CD14-positive monocyte (primary cell): Measurements from ENCODE around the gene GTF2H1. TPM values are rescaled to one million over a fixed set of nuclear protein-coding genes. Genes with fewer than 3 reads are reported as not detected.

ENCODE experiments used
- DNase-seq, 3 donors: peaks; one replicate each; pipeline ENCODE4 v3.0.0-alpha.2; 2011 to 2022
- H2AFZ ChIP-seq: 2 replicates; pipeline ENCODE4 v1.6.0; 2012; ENCODE audit warnings: mild to moderate bottlenecking, low read depth, low read length, inconsistent platforms; ENCODE audit not compliant: insufficient read depth, poor library complexity, severe bottlenecking
- H3K27ac ChIP-seq, 2 donors: 1 replicate in 1 of 2; 2 replicates in 1 of 2; pipeline ENCODE4 v1.5.1; 2012 to 2013; ENCODE audit warnings: low read length in 2 of 2, control low read depth in 1 of 2, inconsistent platforms in 1 of 2, low read depth in 1 of 2, mild to moderate bottlenecking in 1 of 2
- H3K27me3 ChIP-seq, 2 donors: one replicate each; pipeline versions ENCODE4 v1.6.0 to v1.6.1; 2011 to 2013; ENCODE audit warnings: low read length in 2 of 2; ENCODE audit not compliant: control insufficient read depth in 2 of 2, insufficient read depth in 2 of 2
- H3K36me3 ChIP-seq, 2 donors: replicated peaks in 1 of 2; 1 replicate in 1 of 2; 2 replicates in 1 of 2; pipeline versions ENCODE4 v1.5.1 to v1.6.1; 2012 to 2013; ENCODE audit warnings: low read length in 2 of 2, control low read depth in 1 of 2, inconsistent platforms in 1 of 2, mild to moderate bottlenecking in 1 of 2; ENCODE audit not compliant: insufficient read depth in 2 of 2, control insufficient read depth in 1 of 2
- H3K4me1 ChIP-seq, 2 donors: 1 replicate in 1 of 2; 2 replicates in 1 of 2; pipeline versions ENCODE4 v1.5.1 to v1.6.1; 2012 to 2013; ENCODE audit warnings: low read length in 2 of 2, control low read depth in 1 of 2, inconsistent platforms in 1 of 2, mild to moderate bottlenecking in 1 of 2, moderate library complexity in 1 of 2; ENCODE audit not compliant: insufficient read depth in 2 of 2, control insufficient read depth in 1 of 2
- H3K4me2 ChIP-seq: replicated peaks from 2 replicates; pipeline ENCODE3; 2012; ENCODE audit warnings: low read length, moderate library complexity, mild to moderate bottlenecking; ENCODE audit not compliant: poor library complexity, severe bottlenecking; ENCODE audit errors: extremely low read depth
- H3K4me3 ChIP-seq, 3 experiments: fragments of 200-600 bp in 1 of 3; sonication (generic) in 1 of 3; replicated peaks in 1 of 3; 1 replicate in 2 of 3; 2 replicates in 1 of 3; pipeline ENCODE4 v1.5.1; 2011 to 2013; ENCODE audit warnings: low read length in 3 of 3, mild to moderate bottlenecking in 3 of 3, control low read depth in 2 of 3, low read depth in 2 of 3, inconsistent platforms in 1 of 3, moderate library complexity in 1 of 3
- H3K79me2 ChIP-seq: 2 replicates; pipeline ENCODE4 v1.6.0; 2012; ENCODE audit warnings: mild to moderate bottlenecking, control low read depth, inconsistent platforms, low read length, moderate library complexity; ENCODE audit not compliant: insufficient read depth
- H3K9ac ChIP-seq: 2 replicates; pipeline ENCODE4 v1.6.0; 2017; ENCODE audit warnings: low read length, mild to moderate bottlenecking; ENCODE audit not compliant: insufficient read depth, poor library complexity, severe bottlenecking
- H3K9me3 ChIP-seq, 2 donors: replicated peaks in 1 of 2; 1 replicate in 1 of 2; 2 replicates in 1 of 2; pipeline versions ENCODE4 v1.5.1 to v1.6.1; 2012 to 2013; ENCODE audit warnings: low read length in 2 of 2, control low read depth in 1 of 2; ENCODE audit not compliant: control insufficient read depth in 1 of 2, insufficient read depth in 1 of 2
- H4K20me1 ChIP-seq: 2 replicates; pipeline ENCODE4 v1.6.0; 2012; ENCODE audit warnings: mild to moderate bottlenecking, low read length, control low read depth, moderate library complexity; ENCODE audit not compliant: insufficient read depth
- H3K27ac Mint-ChIP-seq, 7 donors: one replicate each; pipeline ENCODE4 v1.8.0; 2020; ENCODE audit warnings: mild to moderate bottlenecking in 7 of 7, mixed read lengths in 7 of 7, moderate library complexity in 6 of 7, inconsistent platforms in 2 of 7
- H3K27me3 Mint-ChIP-seq, 3 donors: one replicate each; pipeline ENCODE4 v1.8.0; 2021 to 2022; ENCODE audit warnings: low read depth in 3 of 3, mild to moderate bottlenecking in 3 of 3, mixed read lengths in 3 of 3, moderate library complexity in 3 of 3, inconsistent platforms in 1 of 3
- H3K36me3 Mint-ChIP-seq, 2 donors: one replicate each; pipeline ENCODE4 v1.8.0; 2020; ENCODE audit warnings: mixed read lengths in 2 of 2, inconsistent platforms in 1 of 2, mild to moderate bottlenecking in 1 of 2
- H3K4me1 Mint-ChIP-seq: one replicate; pipeline ENCODE4 v1.8.0; 2020; ENCODE audit warnings: mild to moderate bottlenecking, mixed read lengths
- H3K4me3 Mint-ChIP-seq, 2 donors: one replicate each; pipeline ENCODE4 v1.8.0; 2020; ENCODE audit warnings: mild to moderate bottlenecking in 2 of 2, mixed read lengths in 2 of 2, moderate library complexity in 1 of 2
- H3K9me3 Mint-ChIP-seq, 7 donors: one replicate each; pipeline ENCODE4 v1.8.0; 2020 to 2022; ENCODE audit warnings: mixed read lengths in 7 of 7, mild to moderate bottlenecking in 6 of 7, moderate library complexity in 6 of 7, inconsistent platforms in 2 of 7
- CTCF ChIP-seq: fragments of 200-600 bp; IDR thresholded peaks from one replicate; pipeline ENCODE4 v1.8.0; 2022; ENCODE audit warnings: antibody characterized with exemption, mild to moderate bottlenecking
- WGBS: methylation state at CpG from one replicate; pipeline ENCODE4 v1.1.5; 2013; ENCODE audit warnings: missing lambda C conversion rate; ENCODE audit not compliant: insufficient coverage; 5-methylcytosine and 5-hydroxymethylcytosine counted together
- intact Hi-C, 2 donors: fragments of 100-400 bp; cut with micrococcal nuclease; formaldehyde crosslinking; loops; one replicate each; pipeline versions ENCODE4 v1.15.0 to v1.15.1; 2023
- polyA plus RNA-seq, 3 donors: library from polyadenylated mRNA; depleted of rRNA in 1 of 3; unstranded in 2 of 3; stranded (reverse) in 1 of 3; fragments of 300-500 nt in 2 of 3; fragments of >200 nt in 1 of 3; fragmentation: Illumina TruSeq in 2 of 3; gene quantifications; 1 replicate in 2 of 3; 2 replicates in 1 of 3; pipeline ENCODE4 v1.2.3, GENCODE V29; 2012 to 2021

GTF2H1 gene
- polyA plus RNA-seq, 3 donors: 23.0 to 26.6 (median 26.2) TPM

- H3K27me3 Mint-ChIP-seq: peaks cover 0 to 2% (median 0%) of the 10 kb centered on the region in 3 donors
Observed at GRCh38 chr11:18352581-18352980, 30.2 kb downstream of the GTF2H1 start.

GRCh38 chr11:18358646-18359045, 36.3 kb downstream of the GTF2H1 start:
- Mint-ChIP-seq H3K27me3 (no peaks in the 10 kb centered on the region), H3K36me3 (peaks cover 69 to 86% of the 10 kb centered on the region in 2 donors), H3K9me3 (no peaks in the 10 kb centered on the region), H3K27ac (no peak overlapping the region), H3K4me1 (no peaks in the 10 kb centered on the region), H3K4me3 (no peak overlapping the region)
- no peak for DNase-seq
- intact Hi-C loops: no loop called here
- H3K79me2 ChIP-seq: no peaks in the 10 kb centered on the region
- WGBS: no CpG with 5 or more reads among the region's 4 CpGs
- no peaks in the 10 kb centered on the region for H4K20me1 ChIP-seq
- H3K4me3 ChIP-seq: no peak overlapping the region
- no peaks in the 10 kb centered on the region for H3K4me1 ChIP-seq
- H3K9me3 ChIP-seq: no peaks in the 10 kb centered on the region
- TF ChIP-seq CTCF: no peak
- H3K27me3 ChIP-seq: no peaks in the 10 kb centered on the region
- no peak overlapping the region for H3K9ac ChIP-seq
- peaks cover 88 to 94% of the 10 kb centered on the region in 2 donors for H3K36me3 ChIP-seq
- H3K4me2 ChIP-seq: no peak overlapping the region
- H3K27ac ChIP-seq: no peak overlapping the region
- H2AFZ ChIP-seq: no peak overlapping the region

More at GRCh38 chr11:18352581-18352980, 30.2 kb downstream of the GTF2H1 start:
- no peak for DNase-seq
- no peak overlapping the region for H3K4me3 Mint-ChIP-seq
- no peak for TF ChIP-seq CTCF
- intact Hi-C loops: no loop called here
- no peaks in the 10 kb centered on the region for H3K9me3 Mint-ChIP-seq
- H3K4me1 Mint-ChIP-seq: no peaks in the 10 kb centered on the region
- Histone ChIP-seq H3K4me2 (no peak overlapping the region), H3K36me3 (peaks cover 74 to 95% of the 10 kb centered on the region in 2 donors), H3K4me3 (no peak overlapping the region), H2AFZ (no peak overlapping the region), H3K79me2 (no peaks in the 10 kb centered on the region), H3K4me1 (no peaks in the 10 kb centered on the region), H3K27ac (no peak overlapping the region), H3K9ac (no peak overlapping the region), H3K27me3 (no peaks in the 10 kb centered on the region), H4K20me1 (no peaks in the 10 kb centered on the region), H3K9me3 (no peaks in the 10 kb centered on the region)
- peaks cover 64 to 84% of the 10 kb centered on the region in 2 donors for H3K36me3 Mint-ChIP-seq
- 94% methylated on average over 3 of the region's 3 CpGs for WGBS
- no peak overlapping the region for H3K27ac Mint-ChIP-seq
